RCC 7860 (cell line): Measurements from ENCODE around the gene NRF1.
"Not testable (repeated sequence)": the region's sequence is repeated elsewhere in the genome, so short reads cannot be mapped to it uniquely, and the experiment has no call there.

ENCODE experiments used
- DNase-seq: peaks from one replicate; pipeline ENCODE4 v3.0.0-alpha.2; 2015; ENCODE audit warnings: low spot score
- FAIRE-seq: peaks from 2 replicates; lab custom pipeline; 2012; peaks lifted over from hg19 to GRCh38; lab: Jason Lieb, UNC

The NRF1 gene

DNA sequence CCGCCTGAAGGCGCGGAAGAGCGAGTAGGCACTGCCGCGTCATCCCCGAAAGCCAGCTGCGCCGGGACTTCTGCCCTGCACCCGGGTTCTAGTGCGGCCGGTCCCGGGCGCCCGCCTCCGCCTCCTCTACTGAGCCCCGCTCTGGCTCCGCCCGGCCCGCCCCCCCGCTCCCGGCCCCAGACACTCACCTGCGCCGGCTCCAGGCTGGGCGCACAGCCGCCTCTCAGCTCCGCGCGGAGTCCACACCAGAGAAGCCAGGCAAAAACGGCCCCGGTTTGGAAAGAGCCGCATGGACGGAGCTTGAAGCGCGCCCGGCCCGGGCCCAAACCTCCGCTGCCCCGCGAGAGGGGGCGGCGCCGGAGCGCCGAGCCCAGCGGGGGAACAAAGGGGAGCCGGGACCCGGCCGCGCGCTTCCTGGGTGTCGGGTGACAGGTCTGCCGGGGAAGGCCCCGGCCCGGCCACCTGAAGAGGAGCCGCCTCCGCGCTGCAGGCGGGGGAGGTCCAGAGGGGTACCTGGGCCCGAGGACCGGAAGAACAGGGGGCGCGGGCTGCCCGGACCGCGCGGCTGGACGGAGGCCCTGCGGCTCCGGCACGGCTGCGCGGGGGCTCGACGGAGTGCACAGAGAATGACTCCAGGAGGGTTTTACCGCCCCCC, 168.2 kb downstream of the NRF1 start:
- peak; percentile 23 for DNase-seq
- FAIRE-seq: no peak

DNA sequence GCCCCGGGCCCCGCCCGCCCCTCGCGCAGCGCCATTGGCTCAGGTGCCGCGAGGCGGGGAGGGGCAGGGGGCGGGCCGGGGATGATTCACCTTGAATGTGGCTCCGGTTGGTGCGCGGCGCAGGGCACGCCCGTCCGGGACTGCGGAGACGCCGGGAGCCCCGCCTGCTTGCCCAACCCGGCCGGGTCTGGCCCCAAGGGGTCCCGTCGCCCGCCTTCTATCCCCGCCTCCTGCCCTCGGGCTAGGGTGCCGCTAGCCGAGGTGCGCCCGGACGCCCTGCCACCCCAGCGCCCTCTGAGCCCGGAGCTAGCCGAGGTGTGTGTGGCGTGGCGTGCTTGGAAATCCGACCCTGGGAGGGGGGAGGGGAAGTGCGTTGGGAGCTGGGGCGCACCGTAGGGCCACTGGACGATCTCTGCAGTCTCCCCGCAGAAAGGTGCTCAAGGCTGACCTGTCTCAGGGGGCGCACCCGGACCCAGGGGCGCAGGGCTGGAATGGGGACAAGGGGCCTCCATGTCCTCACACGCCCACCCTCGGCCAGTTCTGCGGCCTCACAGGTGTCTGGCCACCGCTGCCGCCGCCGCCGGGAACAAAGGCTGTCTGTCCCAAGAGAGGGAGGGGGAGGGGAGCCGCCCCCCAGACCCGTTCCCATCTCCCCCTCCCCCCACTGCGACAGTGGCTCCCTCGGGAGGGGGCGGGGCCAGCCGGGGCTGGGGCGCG, 168.9 kb downstream of the NRF1 start:
- DNase-seq (peak; percentile 79), FAIRE-seq (no peak)

DNA sequence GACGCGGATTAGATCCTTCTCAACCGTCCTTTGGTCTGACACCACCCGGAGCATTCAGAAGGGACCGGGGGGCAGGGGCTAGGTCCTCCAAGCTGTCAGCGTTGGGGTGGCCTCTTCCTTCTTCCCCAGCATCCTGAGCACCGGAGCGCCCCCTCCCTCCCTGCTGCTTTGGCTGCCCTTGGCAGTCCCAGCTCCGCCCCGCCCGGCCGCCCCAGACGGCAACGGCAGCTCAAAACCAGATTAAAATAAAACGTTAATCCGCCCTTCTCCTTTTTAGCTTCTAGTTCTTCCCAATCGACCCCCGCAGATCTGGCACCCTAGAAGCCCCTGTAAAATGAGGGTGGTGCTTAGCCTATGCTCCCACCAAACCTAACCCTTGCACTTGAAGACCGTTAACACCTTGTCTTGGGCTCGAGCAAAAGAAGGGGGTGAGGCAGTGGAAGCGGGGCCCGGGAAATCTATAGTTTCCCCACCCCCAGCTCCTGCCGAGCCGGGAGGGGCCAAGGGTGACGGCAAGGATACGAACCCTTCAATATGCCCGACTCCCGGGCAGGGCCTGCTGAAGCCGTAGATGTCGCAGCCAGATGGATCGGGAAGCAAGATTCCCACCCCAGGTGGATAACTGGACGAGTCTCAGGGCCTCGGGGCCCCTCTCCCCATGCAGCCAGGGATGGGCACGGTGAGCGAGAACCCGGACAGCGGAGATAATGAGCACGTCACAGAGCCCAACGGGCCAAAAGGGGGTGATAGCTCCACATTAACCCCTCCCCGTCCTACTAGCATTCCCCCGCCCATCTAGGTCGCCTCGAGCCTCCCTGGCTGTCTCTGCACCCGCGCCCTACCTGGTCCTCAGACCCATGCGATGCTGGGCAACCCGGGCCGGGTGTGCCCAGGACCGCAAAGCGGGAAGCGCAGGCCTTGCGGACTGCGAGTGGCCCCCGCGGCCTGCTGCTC, 169.7 kb downstream of the NRF1 start:
- DNase-seq (no peak), FAIRE-seq (no peak)

DNA sequence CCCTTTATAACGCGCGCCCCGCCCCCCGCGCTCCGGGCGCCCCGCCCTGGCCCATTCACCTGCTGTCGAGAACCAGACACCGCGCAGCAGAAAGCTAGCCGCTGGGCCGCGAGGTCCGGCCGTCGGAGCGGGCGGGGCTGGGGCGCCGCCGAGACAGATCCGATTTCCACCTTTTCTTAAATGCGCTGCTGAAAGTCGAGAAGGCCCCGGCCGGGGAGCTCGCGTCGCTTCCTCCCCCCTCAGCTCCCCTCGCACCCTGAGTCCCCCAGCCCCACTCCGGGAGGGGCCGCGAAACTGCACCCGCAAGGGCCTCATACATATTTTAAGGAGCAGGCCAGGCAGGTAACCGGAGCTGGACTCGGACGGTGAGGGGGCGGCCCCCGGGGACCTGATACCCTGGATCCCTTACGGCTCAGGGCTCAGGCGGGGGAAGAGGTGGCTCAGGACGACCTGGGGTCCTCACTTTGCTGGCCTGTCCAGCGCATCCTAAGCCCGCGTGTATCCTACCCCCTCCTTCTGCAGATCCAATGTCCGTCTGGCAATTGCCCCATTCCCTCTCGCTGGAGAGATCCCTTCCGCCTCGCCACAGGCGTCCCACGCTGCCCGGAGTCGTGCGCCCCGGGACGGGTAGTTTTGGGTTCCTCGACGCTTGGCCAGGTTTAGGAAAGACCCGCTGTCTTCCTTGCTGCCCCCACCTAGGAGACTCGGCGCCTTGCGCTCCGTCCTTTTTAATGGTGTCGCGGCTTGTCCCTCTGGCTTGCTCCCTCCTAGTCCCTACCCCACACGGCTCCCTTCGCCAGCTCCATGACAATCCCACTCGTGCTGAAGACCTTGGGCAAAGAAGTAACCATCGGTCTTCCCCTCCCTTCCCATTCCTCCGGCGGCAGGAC, 170.7 kb downstream of the NRF1 start:
- DNase-seq: no peak
- no peak for FAIRE-seq

DNA sequence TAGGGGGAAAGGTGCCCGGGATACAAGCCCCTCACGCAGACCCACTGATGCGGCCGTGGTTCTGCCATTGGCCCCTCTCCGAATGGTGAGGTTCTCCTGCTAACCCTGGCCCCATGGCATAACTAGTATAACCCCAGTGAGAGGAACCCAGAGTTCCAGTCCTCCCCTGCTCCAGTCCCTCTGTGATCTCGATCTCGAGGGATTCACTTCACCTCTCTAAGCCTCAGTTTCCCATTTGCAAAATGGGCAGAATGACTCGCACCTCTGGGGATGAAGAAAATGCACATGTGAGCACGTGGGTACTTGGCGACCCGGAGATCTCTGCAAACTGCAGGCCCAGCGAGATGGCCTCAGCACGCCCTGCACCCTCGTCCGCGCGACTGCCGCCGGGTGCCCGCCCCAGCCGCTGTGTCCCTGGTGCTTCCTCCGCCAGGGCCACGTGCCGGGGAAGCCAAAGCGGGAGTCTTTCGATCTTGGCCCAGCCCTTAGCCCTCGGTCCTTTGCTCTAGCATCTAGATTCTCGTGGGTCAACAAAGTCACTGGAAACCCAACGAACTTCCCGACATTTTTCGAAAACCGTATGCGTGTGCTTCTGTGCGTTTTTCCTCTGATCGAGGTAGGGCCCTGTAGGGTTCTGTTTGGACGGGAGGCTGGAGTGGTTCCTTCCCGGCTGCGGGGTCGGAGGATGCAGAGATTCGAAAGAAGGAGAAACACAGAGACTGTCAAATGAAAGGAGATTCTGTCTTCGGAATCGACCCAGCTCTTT, 171.5 kb downstream of the NRF1 start:
- FAIRE-seq (no peak), DNase-seq (no peak)

DNA sequence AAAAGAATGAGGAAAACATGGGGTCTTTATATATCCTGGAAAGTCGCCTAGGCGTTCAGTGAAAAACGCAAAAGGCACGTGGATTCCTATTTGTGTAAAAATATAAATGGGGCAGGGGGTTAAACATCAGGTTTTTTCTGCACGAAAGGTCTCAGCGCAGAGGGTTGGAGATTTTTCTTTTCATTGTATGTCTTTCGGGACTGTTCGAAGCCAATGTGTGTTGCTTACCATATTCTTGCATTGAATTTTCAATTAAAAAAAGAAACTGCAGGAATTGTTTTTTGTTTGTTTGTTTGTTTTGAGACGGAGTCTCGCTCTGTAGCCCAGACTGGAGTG, 172.0 kb downstream of the NRF1 start:
- no peak for FAIRE-seq
- no peak for DNase-seq

DNA sequence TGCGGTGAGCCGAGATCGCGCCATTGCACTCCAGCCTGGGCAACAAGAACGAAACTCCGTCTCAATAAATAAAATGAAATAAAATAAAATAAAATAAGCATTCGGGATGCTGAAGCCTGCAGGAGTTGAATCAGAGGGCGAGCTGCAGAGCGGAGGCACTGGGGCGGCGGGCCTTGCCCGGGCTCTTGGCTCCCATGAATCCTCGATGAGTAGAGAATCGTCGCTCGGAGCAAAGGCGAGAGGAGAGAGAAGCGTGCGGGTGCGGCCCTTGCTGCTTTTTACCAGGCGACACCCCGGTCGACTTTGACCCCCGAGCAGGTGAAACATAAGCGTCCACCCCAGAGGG, 172.9 kb downstream of the NRF1 start:
- DNase-seq: no peak
- no peak for FAIRE-seq

DNA sequence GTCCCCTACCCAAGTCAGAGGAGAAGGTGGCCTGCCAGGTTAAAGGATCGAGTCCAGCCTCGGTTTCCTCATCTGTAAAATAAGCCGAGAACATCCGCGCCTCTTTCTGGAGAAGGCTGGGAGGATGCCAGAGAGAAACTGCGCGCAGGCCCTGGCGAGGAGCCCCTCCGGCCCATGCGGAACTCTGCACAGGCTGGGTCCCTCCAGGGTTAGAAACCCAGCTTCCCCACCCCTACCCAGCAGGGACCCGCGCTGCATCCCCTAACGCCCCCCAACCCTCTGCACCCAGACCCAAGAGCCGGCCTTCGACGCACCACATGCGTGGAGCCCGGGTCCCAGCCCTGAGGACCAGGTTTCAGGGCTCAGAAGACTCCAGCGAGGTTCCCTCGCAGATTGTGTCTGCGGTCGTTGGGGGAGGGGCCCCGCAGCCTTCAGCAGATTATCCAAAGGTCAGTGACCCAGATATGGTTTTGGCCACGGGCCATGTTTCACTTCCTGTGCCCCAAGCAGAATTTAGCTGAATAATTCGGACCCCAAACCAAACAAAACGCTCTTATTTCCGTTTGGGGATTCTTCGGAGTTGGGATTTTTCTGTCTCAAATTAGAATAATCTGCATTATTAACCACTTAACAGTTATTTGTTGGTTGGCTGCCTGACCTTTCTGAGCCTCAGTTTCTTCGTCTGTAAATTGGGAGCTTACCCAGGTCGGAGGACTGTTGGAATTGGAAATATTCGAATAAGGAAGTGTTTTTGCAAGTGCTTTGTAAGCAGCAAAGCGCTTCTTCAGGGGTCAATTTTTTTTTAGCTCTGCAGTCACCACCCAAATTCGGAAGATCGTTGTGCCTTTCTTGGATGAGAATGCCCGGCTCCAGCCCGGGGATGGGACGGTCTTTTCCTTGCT, 173.5 kb downstream of the NRF1 start:
- FAIRE-seq: no peak
- no peak for DNase-seq

DNA sequence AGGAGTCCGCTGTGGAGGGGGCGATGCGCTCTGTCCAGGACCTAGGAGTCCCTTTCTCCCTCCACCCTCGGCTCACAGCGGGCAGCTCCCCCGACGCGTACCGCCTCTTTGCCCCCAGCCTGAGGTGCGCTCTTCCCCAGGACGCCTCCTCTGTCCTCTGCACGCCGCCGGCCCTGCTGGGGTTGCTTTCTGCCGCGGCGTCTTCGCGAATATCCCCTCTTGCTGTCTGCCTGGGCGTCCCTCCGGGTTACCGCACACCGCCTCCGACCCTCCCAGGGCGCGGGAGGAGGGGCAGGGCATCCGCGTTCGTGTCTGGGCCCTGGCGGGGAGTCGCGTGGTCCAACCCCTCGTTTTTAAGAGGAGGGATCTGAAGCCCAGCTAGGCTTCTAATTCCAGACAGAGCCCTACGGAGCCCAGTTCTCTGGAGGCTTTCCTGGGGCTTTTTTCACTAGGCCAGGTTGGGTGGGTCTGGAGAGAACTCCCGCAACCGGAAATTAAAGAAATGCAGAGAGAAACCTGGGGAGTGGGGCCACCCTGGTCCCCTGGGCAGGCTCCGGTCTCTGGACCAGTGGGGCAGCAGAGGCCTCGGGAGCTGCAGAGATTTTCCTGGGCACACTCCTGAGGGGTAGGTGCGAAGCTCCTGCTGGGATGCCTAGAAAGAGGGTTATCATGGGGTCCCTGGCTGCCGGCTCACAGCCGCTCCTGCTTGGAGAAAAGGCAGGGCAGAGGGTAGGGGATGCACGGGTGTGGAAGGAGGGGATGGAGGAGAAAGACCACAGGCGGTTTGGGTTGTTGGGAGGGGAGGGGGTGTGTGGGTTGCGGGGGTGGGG, 174.4 kb downstream of the NRF1 start:
- FAIRE-seq (no peak), DNase-seq (no peak)

DNA sequence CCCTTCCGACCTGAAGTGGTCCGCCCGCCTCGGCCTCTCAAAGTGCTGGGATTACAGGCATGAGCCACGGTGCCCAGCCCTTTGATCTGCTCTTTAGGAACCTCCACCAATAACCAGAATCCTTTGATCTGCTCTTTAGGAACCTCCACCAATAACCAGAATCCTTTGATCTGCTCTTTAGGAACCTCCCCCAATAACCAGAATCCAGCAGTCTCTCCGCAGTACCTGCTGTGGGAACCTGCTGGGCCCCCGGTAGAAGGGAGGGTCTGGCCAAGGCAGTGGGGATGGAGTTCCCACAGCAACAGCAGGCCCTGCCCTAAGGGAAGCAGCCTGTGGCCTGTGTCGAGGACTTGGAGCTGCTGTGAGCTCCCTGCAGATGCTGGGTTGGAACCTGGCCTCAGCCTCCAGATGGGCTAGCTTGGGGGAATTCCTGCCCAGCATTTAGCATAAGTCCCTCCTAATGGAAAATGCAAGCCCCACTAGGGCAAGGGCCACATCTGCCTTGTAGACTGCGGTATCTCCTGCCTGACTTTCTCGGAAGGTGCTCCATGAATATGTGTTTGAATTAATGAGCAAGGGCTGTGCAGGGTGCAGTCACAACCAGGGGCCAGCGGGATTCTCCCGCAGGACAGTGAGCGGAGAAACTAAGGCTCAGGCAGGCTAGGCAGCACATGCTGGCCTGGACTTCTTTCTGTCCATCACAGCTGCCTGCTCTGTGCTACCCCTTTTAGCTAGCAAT, 175.5 kb downstream of the NRF1 start:
- FAIRE-seq: no peak
- no peak for DNase-seq

DNA sequence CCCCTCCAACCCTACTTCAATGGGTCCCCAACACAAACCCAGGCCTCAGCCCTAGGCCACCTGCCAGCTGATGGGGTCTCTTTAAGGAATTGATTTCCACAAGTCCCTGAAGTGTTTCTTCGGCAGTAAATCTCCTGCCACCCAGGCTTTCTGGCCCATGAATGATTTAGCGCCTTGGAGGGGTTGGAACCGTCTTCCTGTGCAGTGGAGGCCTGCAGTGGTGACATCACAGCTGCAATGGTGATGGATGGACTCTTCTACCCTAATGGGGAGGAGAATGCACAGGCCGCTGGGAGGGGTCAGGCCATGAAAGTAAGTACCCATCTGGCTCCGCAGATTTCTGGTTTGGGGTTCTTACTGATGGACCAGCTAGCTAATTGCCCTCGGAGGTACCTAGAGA, 177.5 kb downstream of the NRF1 start:
- DNase-seq (no peak), FAIRE-seq (no peak)

DNA sequence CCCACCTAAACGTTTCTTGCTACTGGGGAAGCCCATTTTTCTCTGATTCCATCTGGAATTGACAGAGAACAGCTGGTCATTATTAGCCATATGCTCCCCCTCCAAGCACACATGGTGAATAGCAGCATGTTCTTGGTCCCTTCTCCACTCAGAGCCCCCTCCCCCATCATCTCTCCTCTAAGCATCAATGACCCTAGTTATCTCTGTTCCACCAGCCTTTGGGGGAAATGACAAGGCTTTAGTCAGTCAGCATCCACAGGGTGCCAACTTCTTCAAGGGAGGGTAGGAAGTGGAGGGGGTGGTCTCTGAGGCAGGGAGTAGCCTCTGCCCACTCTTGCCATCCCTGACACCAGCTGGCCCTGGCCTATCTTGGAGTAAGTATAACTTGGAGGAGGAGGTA, 178.1 kb downstream of the NRF1 start:
- no peak for FAIRE-seq
- no peak for DNase-seq

DNA sequence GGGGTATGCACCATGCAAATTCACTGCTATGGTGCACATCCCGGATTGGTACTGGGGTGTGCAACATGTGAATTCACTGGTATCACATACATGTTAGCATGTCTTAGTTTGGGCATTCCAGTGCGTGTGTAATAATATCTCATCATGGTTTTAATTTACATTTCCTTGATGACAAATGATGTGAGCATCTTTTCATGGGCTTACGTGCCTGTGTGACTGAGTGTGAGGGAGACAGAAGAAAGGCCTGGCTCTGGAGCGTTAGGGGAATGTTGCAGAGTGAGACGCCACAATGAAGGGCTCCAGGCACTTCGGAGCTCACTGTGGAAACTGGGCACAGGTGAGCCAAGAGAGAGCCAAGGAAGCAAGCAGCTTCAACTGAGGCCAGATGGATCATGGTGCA, 178.6 kb downstream of the NRF1 start:
- FAIRE-seq (no peak), DNase-seq (no peak)

DNA sequence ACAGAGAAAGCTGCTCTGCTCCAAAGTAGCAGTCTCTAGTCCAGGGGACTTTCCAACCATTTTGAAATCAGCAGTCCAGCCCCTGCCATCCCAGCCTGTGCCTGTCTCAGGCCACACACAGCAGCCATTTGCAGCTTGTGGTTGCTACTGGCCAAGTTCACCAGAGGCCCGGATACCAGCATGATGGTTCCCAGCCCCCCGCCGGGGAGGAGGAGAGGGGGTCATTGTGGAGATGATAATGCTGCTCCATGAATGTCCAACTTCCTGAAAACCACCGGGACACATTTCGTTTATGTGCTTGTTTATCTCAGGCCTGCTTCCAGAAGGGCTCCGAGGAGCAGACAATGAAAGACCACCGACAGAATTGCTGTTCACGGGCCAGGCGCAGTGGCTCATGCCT, 181.2 kb downstream of the NRF1 start:
- FAIRE-seq: no peak

DNA sequence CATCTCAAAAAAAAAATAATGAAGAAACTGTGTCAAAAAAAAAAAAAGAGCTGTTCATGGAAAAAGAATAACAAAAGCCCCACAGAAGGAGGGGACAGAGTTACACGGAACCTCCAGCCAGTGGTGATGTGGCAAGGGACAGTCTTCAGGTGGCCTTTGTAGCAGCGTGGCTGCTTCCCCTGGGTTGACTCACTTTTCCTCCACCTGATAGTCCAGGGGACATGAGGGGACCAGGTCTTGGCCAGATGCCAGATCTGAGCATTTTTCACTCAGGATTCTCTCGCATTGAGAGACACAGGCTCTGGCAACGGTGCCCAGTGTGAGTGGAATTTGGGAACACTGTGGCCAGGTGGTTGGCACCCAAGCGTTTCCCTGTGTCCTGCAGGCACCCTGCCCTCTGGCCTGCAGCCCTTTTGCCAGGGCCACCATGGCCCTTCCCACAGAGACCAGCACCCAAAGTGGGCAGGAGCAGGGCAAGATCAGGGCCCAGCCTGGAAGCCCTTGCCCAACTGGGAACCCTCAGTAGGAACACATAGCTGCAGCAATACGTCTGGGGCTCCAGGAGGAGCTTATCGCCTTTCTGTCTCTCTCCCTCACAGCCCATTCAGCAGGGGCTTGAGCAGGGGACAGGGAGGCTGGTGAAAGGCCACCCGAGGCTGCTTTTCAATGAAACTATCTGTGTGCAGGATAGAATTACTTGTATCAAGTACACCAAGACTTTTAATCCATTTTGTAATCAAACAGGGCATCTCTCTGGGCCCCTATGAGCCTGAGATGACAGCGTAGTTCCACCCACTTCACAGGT, 182.2 kb downstream of the NRF1 start:
- DNase-seq (no peak), FAIRE-seq (no peak)

More for the DNA sequence above, 181.2 kb downstream of the NRF1 start:
- no peak for DNase-seq

DNA sequence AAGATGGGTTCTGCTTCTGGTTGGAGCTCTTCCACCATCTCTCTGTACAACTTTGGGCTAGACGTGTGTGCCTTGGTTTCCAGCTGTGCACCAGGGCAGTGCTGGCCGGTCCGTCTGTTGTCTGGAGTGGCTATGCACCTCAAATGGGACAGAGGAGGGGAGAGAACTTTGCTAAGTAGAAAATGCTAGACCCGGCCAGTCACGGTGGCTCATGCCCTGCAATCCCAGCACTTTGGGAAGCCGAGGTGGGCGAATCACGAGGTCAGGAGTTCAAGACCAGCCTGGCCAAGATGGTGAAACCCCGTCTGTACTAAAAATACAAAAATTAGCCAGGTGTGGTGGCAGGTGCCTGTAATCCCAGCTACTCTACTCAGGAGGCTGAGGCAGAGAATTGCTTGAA, 182.9 kb downstream of the NRF1 start:
- DNase-seq, FAIRE-seq: not testable (repeated sequence)
